Right ventricle myocardium superior (tissue), 1 donor: ENCODE results near the gene FAM174B. TPM values are rescaled to one million over a fixed set of nuclear protein-coding genes. Genes with fewer than 3 reads are reported as not detected.
A peak's percentile ranks its signal among the peaks of the same experiment; 100 is the strongest.
"Not testable (repeated sequence)": the region's sequence is repeated elsewhere in the genome, so short reads cannot be mapped to it uniquely, and the experiment has no call there.

ENCODE experiments used
- ATAC-seq: fragments of 200-7000 bp; cut with Tn5 transposase; one replicate; pipeline ENCODE4 v1.9.1; 2020; ENCODE audit warnings: mild to moderate bottlenecking; ENCODE audit not compliant: poor library complexity
- DNase-seq: peaks from one replicate; pipeline ENCODE4 v3.0.0-alpha.2; 2020
- intact Hi-C: fragments of 100-400 bp; cut with DNase I; formaldehyde crosslinking; loops from one replicate; pipeline ENCODE4 v1.11.2; 2022
- total RNA-seq: library from RNA; stranded (reverse); fragmentation: NEBNext Ultra II Directional; extraction: Animal tissue kit (Norgen Biotek cat#: 25700); gene quantifications from one replicate; pipeline ENCODE4 v1.2.1, GENCODE V29; 2021
- donor health status: DM: no; HTN: yes; CAD: no; lungs with severe emphysema.

The FAM174B gene
- total RNA-seq, 1 donor from 2014 or later, result 11.9 TPM

DNA sequence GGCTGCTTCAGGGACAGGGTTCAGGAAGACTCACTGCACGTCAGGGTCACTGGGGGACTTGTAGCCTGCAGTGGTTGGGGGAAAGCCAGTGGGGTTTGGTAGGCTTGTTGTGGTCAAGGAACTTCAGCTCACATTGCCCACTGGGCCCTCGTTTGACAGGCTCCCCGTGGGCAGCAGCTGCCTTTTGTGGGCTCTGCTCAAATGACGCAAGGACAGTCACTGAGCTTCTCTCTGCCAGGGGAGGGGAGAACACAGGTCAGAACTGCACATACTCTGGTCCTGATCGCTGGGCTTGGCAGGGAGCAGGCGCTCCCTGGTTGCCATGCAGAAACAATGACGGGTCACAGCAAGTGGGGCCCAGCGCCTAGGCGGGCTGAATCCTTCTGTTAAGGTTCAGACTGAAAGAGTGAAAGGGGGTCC, 45.5 kb downstream of the FAM174B start:
- ATAC-seq (no peak), DNase-seq (no peak)
- intact Hi-C loops, result no loop called here

DNA sequence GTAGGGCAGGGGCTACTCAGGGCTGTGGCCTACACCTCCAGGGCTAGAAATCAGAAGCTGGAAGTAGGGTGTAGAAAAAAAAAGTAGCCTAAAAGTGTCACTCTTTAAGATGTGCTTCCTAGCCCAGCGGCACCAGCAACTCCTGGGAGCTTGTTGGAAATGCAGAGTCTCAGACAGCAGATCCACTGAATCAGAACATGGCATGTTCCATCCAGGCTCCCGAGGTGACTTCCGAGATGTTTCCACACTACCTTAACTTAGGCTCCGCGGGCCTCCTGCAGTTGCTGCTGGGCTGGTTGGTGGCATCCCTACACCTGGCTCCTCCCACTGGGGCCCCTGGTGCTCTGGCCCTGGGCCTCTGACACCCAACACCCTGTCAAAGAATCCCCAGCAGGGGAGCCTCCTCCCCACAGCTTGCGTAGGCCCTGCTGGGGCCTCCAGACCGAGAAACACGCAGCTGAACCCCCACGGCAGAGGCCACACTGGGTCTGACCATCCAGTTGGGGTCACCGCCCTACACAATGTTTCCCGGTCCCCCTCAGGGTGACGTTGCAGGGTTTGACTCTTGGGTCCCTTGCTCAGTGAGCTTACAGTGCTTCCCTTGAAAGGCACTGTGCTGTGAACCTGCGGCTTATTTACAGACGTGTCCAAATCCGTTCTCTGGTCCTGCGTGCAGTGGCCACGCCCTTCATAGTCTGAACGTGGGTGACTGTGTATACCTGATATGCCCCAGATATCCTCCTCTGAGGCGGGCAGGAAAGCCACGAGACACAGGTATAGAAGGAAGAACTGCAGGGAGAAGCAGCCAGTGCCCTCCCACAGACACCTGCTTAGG, 46.5 kb downstream of the FAM174B start:
- intact Hi-C loops, result no loop called here
- no peak for DNase-seq
- no peak for ATAC-seq

DNA sequence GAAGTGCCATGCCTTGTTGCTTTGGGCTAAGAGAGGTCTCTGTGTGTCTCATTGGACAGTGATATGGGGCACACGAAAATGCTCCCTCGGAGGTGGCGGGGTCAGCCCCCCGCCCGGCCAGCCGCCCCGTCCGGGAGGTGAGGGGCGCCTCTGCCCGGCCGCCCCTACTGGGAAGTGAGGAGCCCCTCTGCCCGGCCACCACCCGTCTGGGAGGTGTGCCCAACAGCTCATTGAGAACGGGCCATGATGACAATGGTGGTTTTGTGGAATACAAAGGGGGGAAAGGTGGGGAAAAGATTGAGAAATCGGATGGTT, 48.8 kb downstream of the FAM174B start:
- DNase-seq, ATAC-seq, intact Hi-C loops: not testable (repeated sequence)

DNA sequence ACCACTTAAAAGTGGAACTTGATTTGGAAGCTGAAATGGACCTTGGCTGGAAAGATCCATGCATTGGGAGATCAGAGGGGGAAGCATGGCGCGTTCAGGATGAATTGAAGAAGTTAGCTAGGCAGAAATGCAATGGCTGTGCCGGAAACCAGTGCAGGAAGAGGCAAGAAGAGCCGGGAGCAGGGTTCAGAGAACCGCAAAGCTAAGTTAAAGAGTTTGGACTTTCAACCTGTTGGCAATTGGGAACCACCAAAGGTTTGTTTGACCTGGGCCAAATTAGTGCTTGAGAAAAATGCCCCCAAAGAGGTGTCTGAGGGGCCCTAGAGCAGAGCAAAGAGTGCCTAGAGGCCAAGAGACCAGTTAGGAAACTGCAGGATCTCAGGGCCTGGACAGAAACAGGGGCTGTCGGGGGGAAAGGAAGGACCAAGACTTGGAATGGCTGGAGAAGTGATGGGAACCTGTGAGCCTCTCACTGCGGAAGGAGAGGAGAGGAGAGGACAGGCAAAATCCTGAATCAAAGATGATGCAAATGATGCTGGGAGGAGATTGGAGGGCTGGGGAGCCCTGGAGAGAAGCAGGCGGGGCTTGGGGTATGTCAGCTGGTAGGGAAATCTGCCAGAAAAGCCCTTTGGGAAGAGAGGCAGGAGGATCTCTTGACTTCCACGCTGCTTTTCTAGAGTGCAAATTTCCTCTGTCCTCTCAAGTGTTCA, 49.3 kb downstream of the FAM174B start:
- no peak for ATAC-seq
- no peak for DNase-seq
- intact Hi-C loops, result no loop called here

DNA sequence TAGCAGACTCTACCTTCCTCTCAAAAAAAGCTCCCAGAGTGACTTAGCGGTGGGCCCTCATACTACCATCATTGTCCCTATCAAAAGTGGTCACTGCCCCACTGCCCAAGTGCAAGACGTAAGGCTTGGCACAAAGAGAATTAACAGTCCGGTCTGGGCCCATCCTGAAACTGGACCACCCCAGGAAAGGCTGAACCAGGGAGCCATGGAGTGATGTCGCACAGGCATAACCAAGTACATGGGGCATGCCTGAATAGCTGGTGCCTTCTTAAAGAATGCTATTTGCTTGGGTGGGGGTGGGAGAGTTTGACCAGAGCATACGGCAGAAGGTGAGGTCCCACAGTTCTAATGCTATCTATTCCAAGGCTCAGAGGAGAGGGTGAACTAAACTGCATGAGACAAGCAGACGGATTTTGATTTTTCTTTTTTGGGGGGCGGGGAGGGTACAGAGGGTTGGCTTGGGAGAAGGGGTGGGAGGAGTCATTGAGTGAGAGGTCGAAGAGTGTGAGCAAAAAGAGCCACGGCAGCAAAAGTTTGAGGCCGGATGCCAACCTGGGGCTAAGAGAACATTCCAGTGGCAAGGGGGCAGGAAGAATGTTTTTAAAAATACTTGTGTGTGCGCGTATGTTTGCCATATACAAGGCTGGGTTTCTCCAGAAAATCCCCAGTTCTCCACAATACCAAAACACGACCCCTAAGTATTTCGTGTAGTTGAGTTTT, 50.2 kb downstream of the FAM174B start:
- DNase-seq, result no peak
- no peak for ATAC-seq
- intact Hi-C loops, result no loop called here

DNA sequence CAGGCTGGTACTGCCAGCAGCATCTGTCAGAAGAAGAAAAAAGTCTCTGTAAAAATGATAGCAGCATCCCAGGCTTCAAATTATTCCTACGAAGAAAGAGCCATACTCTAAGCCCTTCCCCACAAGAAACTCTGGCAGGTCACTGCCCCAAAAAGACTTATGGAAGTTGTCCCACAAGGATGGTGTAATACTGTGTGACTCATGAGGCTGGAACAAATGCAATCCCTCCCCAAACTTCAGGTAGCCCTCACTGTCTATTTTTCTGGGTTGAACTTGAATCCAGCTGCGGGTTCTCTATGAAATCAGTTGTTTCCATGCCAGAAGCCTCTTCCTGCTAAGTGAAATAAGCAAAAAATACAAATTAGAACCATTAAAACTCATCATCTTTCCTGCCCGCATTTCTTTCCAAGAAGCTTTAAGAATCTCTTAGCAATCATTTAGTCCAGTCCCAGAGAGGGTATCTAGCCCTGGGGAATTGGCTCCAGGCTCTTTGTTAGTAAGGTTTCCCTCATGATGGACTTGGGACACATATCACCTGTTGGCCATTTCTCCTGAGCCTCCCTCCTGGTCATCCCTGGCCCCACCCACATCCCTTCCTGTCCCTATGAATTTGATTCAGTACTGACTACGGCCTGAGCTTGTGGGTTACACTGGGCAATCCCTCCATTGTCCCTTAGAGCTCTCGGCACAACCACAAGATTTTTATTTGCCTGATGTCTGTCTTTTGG, 51.7 kb downstream of the FAM174B start:
- intact Hi-C loops, result no loop called here
- DNase-seq, result no peak
- no peak for ATAC-seq

DNA sequence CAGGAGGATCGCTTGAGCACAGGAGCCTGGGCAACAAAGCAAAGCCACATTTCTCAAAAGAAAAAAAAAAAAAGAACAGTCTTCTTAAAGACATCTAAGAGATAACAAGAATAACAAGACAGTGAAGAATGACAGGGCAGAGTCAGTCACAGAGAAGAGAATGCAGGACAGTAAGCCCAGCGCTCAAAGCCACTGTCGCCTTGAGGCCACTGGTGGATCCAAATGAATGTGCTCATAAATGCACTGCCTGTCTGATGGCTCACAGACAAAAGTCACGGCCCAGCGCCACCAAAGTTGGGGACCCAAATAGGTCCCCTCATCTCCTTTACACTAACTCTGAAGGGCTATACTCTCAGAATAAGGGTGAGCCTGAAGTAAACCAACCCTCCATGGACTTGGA, 52.3 kb downstream of the FAM174B start:
- intact Hi-C loops, result no loop called here
- ATAC-seq (no peak), DNase-seq (no peak)

DNA sequence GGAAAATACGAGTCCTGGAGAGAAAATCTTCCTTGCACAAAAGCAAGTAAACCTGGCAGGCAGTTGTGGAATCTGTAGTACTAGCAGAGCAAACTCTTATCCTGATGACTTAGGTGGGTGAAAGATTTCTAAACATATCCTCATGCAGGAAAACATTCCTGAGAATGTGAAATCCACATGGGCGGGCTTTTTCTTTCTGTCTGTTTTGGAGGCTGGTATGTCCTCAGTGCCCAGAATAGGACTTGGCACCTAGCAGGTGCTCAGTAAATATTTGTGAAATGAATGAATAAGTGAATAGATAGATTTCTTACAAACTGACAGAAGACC, 53.3 kb downstream of the FAM174B start:
- no peak for DNase-seq
- no peak for ATAC-seq
- intact Hi-C loops, result no loop called here

DNA sequence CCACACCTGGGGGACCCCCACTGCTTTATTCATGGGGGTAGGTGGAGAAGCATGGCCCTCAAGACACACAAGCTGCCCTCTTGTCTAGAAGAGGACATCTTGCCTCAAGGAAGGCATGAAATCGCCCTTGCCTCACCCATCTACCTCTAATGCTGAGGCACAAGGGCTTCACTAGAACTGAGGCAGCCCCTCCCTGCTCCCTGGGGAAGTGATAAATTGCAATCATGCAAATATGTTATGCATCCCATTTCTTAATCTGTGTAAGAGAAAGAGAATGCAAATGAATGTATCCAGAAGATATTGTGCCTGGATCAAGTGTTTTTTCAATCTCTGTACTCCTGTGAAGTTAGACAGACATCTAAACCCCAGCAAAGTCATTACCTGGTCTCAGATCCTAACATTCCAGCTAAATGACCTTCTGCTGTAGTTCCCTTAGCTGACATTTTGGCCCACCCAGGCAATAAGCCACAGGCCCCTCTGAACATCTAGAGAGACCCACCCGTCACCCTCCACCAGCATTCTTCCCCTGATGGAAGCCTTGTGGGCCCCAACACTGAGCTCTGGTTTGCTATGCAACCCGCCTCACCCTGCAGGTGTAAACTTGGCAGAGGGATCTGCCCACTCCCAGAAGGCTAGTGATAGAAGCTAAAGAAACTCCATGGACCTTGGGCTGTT, 53.8 kb downstream of the FAM174B start:
- DNase-seq, result no peak
- intact Hi-C loops, result no loop called here
- ATAC-seq, result no peak

DNA sequence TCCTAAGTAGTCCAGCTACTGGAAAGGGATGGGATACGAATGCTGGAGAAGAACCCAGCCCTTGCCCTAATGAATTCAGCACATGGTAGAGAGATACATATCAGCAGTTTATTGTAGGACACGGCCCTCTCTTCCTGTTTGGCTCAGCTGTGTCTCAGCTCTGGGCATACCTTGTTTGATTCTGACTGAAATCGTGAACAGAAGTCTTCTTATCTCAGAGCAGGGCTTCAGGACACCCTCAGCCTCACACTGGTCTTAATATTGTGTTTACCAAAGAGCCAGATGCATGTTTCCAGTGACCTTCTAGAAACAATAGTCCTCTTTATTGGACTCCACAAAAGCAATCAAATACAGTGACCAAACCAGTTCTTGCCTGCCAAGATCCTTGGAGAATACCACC, 54.7 kb downstream of the FAM174B start:
- no peak for ATAC-seq
- intact Hi-C loops, result no loop called here
- no peak for DNase-seq

DNA sequence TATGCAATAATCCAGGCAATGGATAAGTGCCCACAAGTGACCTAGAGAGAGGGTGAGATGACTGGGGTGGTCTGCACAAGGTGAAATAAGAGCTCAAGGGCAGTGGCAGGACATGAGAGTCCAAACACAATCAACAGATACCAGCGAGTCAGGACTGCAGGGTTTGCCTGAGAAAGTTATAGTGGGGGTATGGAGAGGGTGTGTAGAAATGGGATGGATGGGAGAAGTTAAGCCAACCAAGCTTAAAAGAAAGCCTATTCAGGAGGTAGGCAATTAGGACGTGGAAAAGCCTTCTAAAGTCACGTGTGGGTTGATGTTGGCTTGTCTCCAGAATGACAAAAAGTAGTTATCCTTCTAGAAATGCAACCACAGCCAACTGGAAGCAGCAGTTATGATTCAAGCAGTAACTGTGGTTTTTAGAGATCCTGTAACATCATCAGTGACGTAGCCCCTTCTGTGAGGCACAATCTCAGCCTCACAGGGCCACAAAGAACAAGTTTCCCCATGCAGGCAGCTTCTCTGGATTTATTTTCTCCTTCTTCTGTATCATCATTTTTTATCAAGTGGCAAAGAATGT, 56.1 kb downstream of the FAM174B start:
- DNase-seq, result no peak
- intact Hi-C loops, result no loop called here
- ATAC-seq, result no peak

DNA sequence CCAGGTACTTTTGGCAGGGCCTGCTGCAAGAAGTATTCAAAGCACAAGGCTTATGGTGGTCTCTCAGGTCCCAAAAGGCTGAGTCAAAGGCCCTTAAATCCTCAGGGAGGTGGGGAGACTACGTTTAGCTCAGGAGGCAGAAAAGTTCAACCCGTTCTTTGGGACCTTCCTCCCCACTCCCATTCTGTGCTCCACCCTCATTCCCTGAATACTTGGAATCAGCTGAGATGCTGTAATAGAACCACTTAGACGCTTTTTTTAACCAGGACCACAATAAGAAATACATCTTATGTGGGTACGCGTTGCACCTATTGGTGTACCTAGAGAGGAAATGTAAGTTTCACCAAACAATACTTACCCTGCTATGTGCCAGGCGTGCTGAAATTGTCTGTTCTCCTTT, 58.0 kb downstream of the FAM174B start:
- no peak for DNase-seq
- intact Hi-C loops, result no loop called here
- peak; percentile 53 for ATAC-seq

DNA sequence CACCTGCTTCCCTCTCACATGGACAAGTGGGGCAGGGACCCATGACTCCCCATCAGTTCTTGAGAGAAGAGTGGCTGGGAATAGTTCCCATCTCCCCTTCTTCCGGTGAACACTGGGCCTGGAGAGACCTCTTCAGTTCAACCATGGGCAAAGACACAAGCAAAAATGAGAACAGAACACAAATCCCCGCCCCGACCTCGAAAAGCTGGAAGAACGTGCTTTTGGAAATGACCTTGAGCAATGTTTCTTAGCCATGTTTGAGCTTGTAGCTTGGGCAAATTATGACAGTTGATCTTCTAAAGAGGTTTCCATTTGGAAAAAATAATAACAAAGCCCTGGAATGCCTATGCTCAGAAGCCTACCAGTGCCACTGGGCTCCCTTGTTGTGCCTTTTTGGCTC, 59.0 kb downstream of the FAM174B start:
- DNase-seq (no peak), ATAC-seq (no peak)
- intact Hi-C loops, result no loop called here

DNA sequence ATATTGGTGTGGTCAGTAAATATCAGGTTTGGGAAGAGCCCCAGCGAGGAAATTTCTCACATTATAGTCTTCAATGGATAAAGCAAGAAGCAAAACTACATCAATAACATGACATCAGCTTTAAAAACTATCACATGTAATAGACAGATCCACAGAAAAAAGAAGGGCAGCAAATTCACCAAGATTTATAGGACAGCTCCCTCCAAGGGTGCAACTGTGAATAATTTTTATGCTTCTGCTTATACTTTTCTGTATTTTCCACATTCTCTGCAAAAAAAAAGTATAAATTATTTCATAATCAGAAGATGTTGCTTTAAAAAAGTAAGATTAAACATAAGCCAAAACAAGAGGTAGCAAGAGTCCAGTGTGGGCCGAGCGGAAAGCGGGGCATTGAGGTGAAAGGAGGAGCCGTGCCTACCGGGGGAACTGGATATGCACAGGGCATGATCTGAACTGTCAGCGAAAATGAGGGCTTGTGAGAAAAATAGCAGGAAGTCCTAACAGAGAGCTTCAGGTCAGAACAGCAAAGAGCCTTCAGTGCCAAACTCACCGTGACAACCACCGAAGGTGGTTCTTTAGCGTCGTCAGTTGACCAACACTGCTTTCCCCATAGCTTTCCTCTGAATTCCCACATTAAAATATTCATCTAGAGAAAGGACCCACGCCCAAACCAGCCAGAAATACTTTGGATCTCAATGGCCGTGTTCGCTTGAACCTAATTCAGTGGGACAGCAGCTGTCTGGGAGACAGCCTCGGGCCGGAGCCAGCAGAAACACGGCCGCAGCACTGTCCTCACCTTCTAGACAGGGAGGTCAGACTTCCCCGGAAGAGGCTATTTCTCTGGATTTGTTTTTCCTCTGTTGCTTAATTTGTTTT, 59.8 kb downstream of the FAM174B start:
- peak; percentile 50 for ATAC-seq
- intact Hi-C loops, result no loop called here

DNA sequence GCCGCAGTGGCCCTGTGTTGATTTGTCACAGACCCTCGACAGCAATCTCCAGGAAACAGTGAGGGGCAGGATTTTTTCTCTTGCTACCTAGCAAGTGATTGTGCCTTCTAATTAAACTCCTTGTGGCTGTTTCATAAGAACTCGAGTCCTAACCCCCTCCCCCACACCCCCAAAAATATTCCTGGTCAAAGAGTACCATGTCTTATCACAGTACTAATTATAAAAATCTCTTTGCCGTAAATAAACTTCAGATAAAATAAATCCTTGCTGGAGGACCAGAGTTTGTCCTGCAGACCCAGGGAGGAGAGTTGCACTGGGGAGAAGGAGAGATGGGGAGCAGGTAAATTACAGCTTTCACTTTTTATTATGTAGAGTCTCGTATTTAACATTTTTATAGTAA, 64.3 kb downstream of the FAM174B start:
- intact Hi-C loops, result loop anchor here (5.0 kb wide), 1 partner anchor 64 kb away; no protein-coding TSS in a partner anchor
- no peak for DNase-seq
- ATAC-seq, result peak; percentile 76

More for the DNA sequence above, 59.8 kb downstream of the FAM174B start:
- DNase-seq, result no peak

DNA sequence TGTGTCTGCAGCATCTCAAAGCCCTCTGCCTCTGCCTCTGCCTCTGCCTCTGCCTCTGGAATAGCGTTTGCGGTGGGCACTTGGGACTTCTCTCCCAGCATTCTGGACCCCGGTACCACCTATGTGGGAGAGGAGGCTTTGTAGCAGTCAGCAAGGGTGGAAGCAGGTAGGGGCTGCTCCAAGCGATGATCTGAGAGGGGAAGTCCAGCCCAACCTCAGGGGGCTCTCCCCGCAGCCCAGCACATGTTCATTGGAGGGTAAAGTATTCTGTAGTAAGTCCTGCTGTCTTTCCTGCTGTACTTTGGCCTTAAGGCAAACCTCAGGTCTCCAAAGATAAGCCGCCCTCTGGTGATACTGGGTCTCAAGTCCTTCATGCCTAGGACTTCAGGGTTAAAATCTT, 68.6 kb downstream of the FAM174B start:
- intact Hi-C loops, result no loop called here
- DNase-seq (no peak), ATAC-seq (no peak)

DNA sequence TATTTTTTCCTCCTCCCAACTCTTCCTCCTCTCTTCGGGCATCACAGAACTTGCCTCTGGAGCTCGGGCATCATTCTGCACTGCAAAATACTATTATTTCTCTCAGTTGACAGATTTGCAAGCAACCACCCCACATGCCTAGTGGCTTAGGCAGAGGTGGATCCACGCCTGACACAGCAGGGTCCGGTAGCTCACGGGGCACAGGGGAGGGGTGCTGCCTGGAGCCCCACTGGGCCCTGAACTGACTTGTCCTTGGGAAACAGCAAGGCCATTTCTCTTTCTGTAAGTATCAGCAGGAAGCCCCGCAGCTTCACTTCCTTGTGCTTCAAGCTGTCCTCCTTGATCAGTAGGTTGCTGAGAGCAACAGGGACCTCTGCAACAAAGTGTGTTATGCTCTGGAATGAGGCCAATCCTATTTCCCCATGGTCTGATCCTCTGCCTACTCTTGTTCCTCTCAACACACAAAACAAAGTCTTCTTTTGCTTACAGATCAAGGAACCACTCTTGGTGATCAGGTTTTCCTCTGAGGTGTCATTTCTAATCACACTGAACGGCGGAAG, 69.1 kb downstream of the FAM174B start:
- no peak for ATAC-seq
- no peak for DNase-seq
- intact Hi-C loops, result no loop called here
